Measurements from ENCODE around the gene XCL1. TPM values are rescaled to one million over a fixed set of nuclear protein-coding genes. Genes with fewer than 3 reads are reported as not detected.
"Not testable (repeated sequence)": the region's sequence is repeated elsewhere in the genome, so short reads cannot be mapped to it uniquely, and the experiment has no call there.

The XCL1 gene
- total RNA-seq, 4 donors from 2014 or later: 0.55 to 0.58 TPM; not detected in 2

DNA sequence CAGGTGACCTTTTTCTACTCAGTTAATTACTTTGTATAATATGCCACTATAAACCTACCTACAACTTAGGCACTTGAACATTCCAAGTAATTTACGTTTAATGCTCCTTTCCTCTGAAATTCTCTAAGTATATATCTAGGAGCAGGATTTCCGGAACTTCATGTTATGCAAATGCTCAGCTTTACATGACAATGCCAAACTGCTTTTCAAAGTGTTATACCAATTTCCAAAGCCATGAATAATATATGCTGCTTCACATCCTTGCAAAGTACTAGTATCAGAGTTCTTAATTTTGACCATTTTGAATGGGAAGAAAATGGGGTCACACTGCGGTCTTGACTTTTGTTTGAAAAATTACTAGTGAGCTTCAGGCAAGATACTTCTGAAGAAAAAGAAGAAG, 5.8 kb upstream of the XCL1 start:
- no peak overlapping the region for H3K4me3 ChIP-seq
- TF ChIP-seq, protein P1, sequence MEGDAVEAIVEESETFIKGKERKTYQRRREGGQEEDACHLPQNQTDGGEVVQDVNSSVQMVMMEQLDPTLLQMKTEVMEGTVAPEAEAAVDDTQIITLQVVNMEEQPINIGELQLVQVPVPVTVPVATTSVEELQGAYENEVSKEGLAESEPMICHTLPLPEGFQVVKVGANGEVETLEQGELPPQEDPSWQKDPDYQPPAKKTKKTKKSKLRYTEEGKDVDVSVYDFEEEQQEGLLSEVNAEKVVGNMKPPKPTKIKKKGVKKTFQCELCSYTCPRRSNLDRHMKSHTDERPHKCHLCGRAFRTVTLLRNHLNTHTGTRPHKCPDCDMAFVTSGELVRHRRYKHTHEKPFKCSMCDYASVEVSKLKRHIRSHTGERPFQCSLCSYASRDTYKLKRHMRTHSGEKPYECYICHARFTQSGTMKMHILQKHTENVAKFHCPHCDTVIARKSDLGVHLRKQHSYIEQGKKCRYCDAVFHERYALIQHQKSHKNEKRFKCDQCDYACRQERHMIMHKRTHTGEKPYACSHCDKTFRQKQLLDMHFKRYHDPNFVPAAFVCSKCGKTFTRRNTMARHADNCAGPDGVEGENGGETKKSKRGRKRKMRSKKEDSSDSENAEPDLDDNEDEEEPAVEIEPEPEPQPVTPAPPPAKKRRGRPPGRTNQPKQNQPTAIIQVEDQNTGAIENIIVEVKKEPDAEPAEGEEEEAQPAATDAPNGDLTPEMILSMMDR (IDR thresholded peaks at IDR 0.05): no peak
- TF ChIP-seq POLR2A (IDR thresholded peaks at IDR 0.05): no peak
- no peaks in the 10 kb centered on the region for H3K27me3 ChIP-seq
- DNase-seq: no peak
- intact Hi-C loops (cut with DNase I; ENCODE audit: low total_unique reads): loop anchor here (10.0 kb wide), 1 partner anchor 126 kb away; no protein-coding TSS in a partner anchor
- no peak overlapping the region for H3K27ac ChIP-seq
- no peaks in the 10 kb centered on the region for H3K4me1 ChIP-seq
- H3K36me3 ChIP-seq: peaks cover 0 to 2% of the 10 kb centered on the region in 2 donors
- no peaks in the 10 kb centered on the region for H3K9me3 ChIP-seq

DNA sequence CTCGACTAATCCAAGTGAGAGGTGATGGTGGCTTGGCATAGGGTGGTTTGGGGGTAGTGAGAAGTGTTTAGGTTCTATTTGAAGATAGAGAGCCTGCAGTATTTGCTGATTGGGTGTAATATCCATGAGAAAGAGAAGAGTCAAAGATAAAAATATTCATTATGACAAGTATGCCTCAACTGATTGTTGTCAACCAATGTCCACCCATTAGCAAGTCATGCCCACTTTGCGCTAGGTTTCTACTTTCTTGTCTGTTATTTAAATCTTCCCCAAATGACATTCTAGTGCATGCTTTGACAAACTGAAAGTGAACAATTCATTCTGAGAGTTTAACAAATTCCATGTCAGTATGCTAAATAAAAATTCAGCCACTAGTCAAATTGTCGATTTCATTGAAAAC, 3.8 kb upstream of the XCL1 start:
- Histone ChIP-seq H3K9me3 (no peaks in the 10 kb centered on the region), H3K4me1 (no peaks in the 10 kb centered on the region), H3K36me3 (peaks cover 0 to 2% of the 10 kb centered on the region in 2 donors), H3K4me3 (no peak overlapping the region), H3K27ac (no peak overlapping the region), H3K27me3 (no peaks in the 10 kb centered on the region)
- DNase-seq: no peak
- intact Hi-C loops (cut with DNase I; ENCODE audit: low total_unique reads): loop anchor here (10.0 kb wide), 1 partner anchor 128 kb away; no protein-coding TSS in a partner anchor
- TF ChIP-seq, protein P1 (IDR thresholded peaks at IDR 0.05): no peak
- TF ChIP-seq POLR2A (IDR thresholded peaks at IDR 0.05): no peak

DNA sequence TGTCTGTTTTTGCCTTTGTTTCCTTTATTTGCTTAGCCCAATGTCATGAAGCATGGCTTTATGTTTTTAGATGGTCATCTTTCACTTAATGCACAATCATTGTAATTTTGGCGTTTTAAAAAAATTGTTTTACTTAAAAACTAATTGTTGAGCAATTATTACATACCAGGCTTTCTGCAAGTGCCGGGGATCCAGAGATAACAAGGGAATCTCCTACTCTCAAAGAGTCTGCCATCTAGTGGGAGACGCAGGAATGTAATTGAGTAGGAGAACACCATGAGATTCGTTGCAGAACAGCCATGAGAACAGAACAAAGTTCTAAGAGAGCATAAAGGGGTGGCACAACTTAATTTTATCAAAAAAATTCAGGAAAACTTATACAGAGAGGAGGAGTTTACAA, 2.2 kb upstream of the XCL1 start:
- H3K9me3 ChIP-seq, H3K27ac ChIP-seq, H3K4me1 ChIP-seq, H3K27me3 ChIP-seq, H3K36me3 ChIP-seq, H3K4me3 ChIP-seq: not testable (repeated sequence)
- intact Hi-C loops (cut with DNase I; ENCODE audit: low total_unique reads): loop anchor here (10.0 kb wide), 1 partner anchor 129 kb away; no protein-coding TSS in a partner anchor
- TF ChIP-seq, protein P1 (IDR thresholded peaks at IDR 0.05): peak; percentile 38 to 53 (median 48)
- DNase-seq: peak in 1 of 2 donors; percentile 22

DNA sequence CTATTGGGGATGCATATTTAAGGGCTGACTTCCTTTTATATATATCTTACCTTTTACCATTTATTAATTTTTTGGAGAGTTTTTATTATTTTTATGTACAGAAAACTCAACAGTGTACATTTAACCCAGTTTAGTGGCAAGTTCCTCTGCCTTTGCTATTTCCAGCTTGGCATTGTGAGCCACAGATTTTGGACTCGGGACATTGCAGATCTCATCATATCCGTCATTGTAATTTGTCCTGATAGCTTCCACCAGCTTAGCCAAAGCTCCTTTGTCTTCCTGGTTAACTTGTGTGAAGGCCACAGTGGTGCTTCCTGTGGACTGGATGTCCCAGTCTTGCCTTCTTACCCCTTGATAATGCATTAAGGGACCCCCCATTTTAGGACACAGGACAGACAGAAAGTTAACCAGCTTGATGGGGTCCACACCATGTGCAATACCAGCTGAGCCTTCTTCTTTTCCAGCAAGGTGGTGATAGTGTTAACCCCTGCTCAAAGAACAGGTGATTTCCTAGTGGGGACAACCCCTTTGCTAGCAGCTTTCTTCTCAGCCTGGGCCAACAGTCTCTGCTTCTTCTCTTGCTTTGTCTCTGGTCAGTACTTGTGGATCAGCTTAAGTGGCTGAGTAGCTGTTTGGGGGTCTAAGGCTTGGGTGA, 2.3 kb downstream of the XCL1 start:
- H3K36me3 ChIP-seq, H3K9me3 ChIP-seq, H3K27me3 ChIP-seq, H3K4me1 ChIP-seq, H3K4me3 ChIP-seq, H3K27ac ChIP-seq, DNase-seq: not testable (repeated sequence)
- intact Hi-C loops (cut with DNase I; ENCODE audit: low total_unique reads): loop anchor here (10.0 kb wide), 1 partner anchor 134 kb away; no protein-coding TSS in a partner anchor

DNA sequence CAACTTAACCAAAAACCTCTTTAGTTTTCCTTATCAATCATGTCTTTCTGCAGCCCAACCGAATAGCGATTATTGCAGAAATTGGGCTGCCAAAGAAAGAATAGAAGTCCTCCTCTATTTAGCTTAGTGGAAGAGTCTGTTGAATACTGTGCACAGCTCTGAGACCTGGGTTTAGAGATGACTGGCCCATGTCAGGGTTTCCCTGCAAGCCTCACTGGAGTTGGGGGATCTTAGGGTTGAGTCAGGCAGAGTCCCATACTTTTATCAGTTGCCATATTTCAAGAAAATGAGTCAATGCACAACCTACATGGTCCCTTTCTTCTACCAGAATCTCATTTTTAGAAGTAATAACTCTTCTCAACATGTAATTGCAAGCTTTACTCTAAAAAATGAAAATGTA, 3.9 kb downstream of the XCL1 start:
- H3K36me3 ChIP-seq; H3K4me3 ChIP-seq; DNase-seq; intact Hi-C loops (cut with DNase I; ENCODE audit: low total_unique reads); H3K4me1 ChIP-seq; H3K27ac ChIP-seq; H3K9me3 ChIP-seq; H3K27me3 ChIP-seq: not testable (repeated sequence)

DNA sequence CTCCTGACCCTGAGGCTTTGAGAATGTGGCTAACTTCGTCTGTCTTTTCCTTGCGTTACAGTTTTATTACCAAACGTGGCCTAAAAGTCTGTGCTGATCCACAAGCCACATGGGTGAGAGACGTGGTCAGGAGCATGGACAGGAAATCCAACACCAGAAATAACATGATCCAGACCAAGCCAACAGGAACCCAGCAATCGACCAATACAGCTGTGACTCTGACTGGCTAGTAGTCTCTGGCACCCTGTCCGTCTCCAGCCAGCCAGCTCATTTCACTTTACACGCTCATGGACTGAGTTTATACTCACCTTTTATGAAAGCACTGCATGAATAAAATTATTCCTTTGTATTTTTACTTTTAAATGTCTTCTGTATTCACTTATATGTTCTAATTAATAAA, 4.6 kb downstream of the XCL1 start:
- H3K27ac ChIP-seq; H3K4me1 ChIP-seq; intact Hi-C loops (cut with DNase I; ENCODE audit: low total_unique reads); H3K27me3 ChIP-seq; H3K9me3 ChIP-seq; H3K4me3 ChIP-seq; H3K36me3 ChIP-seq; DNase-seq: not testable (repeated sequence)
